Activated CD8-positive, alpha-beta memory T cell treated with anti-CD3 and anti-CD28 coated beads, Interleukin-2, amount 10 ng/mL, durations not matched to agents 7 days and 5 days (primary cell): ENCODE measurements around the gene BMP7. TPM values are rescaled to one million over a fixed set of nuclear protein-coding genes. Genes with fewer than 3 reads are reported as not detected.

Experiments
- ATAC-seq: fragments of 150-1000 bp; cut with Tn5 transposase; one replicate; pipeline ENCODE4 v1.10.0; 2021; ENCODE audit warnings: moderate library complexity
- CTCF ChIA-PET: fragments of 350-600 bp; sonication (Branson Sonifier 250); formaldehyde crosslinking; loops from one replicate; lab custom pipeline; 2021; ENCODE audit warnings: antibody characterized with exemption; lab: Charles Lee
- DNase-seq: peaks from one replicate; pipeline ENCODE4 v3.0.0-alpha.2; 2020
- H3K27ac Mint-ChIP-seq: one replicate; pipeline ENCODE4 v1.8.0; 2021; ENCODE audit warnings: mild to moderate bottlenecking, mixed read lengths
- H3K27me3 Mint-ChIP-seq: one replicate; pipeline ENCODE4 v1.8.0; 2021; ENCODE audit warnings: mixed read lengths
- H3K36me3 Mint-ChIP-seq: one replicate; pipeline ENCODE4 v1.8.0; 2021; ENCODE audit warnings: mild to moderate bottlenecking, mixed read lengths
- H3K4me1 Mint-ChIP-seq: one replicate; pipeline ENCODE4 v1.8.0; 2021; ENCODE audit warnings: mixed read lengths
- H3K4me3 Mint-ChIP-seq: one replicate; pipeline ENCODE4 v1.8.0; 2021; ENCODE audit warnings: mild to moderate bottlenecking, moderate library complexity, mixed read lengths
- H3K9me3 Mint-ChIP-seq: one replicate; pipeline ENCODE4 v1.8.0; 2022; ENCODE audit warnings: low read depth, mixed read lengths
- total RNA-seq, 2 experiments: library from RNA; stranded (reverse); gene quantifications; one replicate each; pipeline ENCODE4 v1.2.3, GENCODE V29; 2021

Gene BMP7
- total RNA-seq, 2 experiments from 2014 or later: not detected

DNA sequence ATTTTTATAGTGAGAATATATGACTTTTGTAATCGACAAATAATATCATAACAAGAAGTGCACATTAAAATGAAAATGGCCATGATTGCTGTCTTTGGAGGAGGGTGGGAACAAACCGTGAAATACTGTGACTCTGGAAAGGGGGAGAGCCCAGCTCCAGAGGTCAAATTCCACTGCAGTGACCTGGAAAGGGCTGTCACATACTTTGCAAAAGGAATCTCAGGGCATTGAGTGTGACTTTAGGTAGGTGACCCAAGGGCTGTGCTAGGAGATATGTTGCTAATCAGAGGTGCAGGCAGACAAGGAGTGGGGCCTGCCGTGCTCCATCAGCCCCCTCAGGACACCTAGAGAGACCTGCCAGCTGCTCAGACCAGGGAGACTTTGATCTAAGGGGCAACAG, 28.1 kb upstream of the BMP7 start:
- Mint-ChIP-seq H3K9me3 (no peaks in the 10 kb centered on the region), H3K4me3 (no peak overlapping the region), H3K27me3 (peaks cover 29% of the 10 kb centered on the region), H3K27ac (no peak overlapping the region), H3K36me3 (no peaks in the 10 kb centered on the region), H3K4me1 (no peaks in the 10 kb centered on the region)
- CTCF ChIA-PET: no interaction called here
- DNase-seq (no peak), ATAC-seq (no peak)

DNA sequence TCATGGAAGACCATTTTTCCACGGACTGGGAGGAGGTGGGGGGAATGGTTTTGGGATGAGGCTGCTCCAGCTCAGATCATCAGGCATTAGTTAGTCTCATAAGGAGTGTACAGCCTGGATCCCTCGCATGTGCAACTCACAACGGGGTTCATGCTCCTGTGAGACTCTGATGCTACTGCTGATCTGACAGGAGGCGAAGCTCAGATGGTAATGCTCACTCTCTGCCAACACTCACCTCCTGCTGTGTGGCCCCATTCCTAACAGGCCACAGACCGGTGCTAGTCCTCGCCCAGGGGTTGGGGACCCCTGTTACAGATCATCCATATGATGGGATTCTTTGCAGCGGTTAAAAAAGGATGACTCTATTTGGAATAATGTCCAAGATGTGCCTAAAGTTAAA, 27.6 kb upstream of the BMP7 start:
- CTCF ChIA-PET: no interaction called here
- Mint-ChIP-seq H3K4me3 (no peak overlapping the region), H3K27me3 (peaks cover 29% of the 10 kb centered on the region), H3K4me1 (no peaks in the 10 kb centered on the region), H3K36me3 (no peaks in the 10 kb centered on the region), H3K9me3 (no peaks in the 10 kb centered on the region), H3K27ac (no peak overlapping the region)
- ATAC-seq (no peak), DNase-seq (no peak)

DNA sequence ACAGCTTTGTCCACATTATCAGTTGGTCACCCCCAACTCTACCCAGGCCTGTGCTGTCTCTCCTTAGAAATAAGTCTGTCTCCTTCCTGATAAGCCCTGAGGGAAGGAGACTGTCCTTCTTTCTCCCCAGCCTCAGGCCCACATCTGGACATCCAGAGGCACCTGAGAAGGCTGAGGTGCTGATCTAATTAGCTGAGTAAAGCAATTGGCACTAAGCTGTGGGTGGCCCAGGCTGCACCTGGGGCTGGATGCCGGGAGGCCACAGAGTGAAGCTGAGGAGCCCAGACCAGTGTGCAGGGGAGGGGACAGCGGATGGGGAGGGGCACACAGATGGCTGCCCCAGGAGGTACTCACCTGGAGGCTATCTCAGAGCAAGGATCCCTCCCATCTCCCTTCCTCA, 26.2 kb upstream of the BMP7 start:
- peaks cover 39% of the 10 kb centered on the region for H3K27me3 Mint-ChIP-seq
- H3K9me3 Mint-ChIP-seq: no peaks in the 10 kb centered on the region
- DNase-seq (no peak), ATAC-seq (no peak)
- H3K4me1 Mint-ChIP-seq: no peaks in the 10 kb centered on the region
- no peak overlapping the region for H3K27ac Mint-ChIP-seq
- H3K4me3 Mint-ChIP-seq: no peak overlapping the region
- no peaks in the 10 kb centered on the region for H3K36me3 Mint-ChIP-seq
- CTCF ChIA-PET: no interaction called here

DNA sequence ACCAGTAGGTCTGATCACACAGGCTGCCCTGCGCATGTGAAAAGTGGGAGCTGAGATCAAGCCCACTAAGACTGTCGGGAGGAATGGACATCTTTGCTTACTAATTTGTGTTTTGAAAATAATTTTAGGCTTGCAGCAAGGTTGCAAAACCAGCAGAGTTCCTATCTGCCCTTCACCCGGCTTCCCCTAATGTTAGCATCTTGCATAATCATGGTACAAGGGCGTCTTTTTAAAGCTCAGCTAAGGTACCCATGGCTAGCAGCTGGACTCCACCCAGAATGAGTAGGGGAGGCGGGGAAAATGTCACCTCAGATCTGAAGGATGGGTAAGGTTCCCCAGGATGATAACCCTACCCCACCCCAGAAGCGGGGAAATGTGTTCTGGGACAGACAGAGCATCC, 25.3 kb upstream of the BMP7 start:
- no peaks in the 10 kb centered on the region for H3K36me3 Mint-ChIP-seq
- CTCF ChIA-PET: no interaction called here
- no peaks in the 10 kb centered on the region for H3K4me1 Mint-ChIP-seq
- DNase-seq (no peak), ATAC-seq (no peak)
- no peak overlapping the region for H3K27ac Mint-ChIP-seq
- no peak overlapping the region for H3K4me3 Mint-ChIP-seq
- peaks cover 46% of the 10 kb centered on the region for H3K27me3 Mint-ChIP-seq
- H3K9me3 Mint-ChIP-seq: no peaks in the 10 kb centered on the region

DNA sequence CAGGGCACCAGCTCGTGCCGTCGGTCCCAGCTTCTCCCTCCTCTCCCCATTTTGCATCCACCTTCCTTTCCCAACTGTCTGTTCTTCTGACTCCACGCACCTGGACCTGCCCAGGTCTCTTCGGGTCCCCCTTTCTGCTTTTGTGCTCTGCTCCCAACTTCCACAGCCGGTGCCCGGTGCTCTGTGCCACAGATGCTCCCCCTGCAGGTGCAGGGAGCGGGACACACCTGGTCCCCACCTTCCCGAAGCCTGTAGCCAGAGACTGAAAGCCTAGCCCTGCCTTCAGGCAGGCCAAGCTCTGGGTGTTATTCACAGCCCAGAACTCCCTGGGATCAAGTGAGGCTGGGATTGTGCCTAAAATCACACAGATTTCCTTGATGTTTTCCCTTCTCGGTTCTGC, 24.6 kb upstream of the BMP7 start:
- Mint-ChIP-seq H3K4me3 (no peak overlapping the region), H3K9me3 (no peaks in the 10 kb centered on the region), H3K27me3 (peaks cover 46% of the 10 kb centered on the region), H3K27ac (no peak overlapping the region), H3K36me3 (no peaks in the 10 kb centered on the region), H3K4me1 (no peaks in the 10 kb centered on the region)
- CTCF ChIA-PET: no interaction called here
- no peak for DNase-seq
- no peak for ATAC-seq

DNA sequence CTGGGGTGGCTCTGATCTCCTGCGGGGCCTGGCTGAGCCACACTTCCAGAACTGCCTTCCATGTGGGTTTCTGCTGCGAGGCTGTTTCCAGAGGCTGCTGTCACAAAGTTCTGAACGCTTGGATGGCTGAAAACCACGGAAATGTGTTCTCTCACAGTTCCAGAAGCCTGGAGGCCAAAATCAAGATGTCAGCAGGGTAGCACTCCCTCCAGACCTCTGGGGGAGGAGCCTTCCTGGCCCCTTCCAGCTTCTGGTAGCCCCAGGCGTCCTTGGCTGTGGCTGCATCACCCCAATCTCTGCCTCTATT, 23.7 kb upstream of the BMP7 start:
- H3K27me3 Mint-ChIP-seq: peaks cover 46% of the 10 kb centered on the region
- ATAC-seq (no peak), DNase-seq (no peak)
- H3K36me3 Mint-ChIP-seq: no peaks in the 10 kb centered on the region
- CTCF ChIA-PET: no interaction called here
- H3K27ac Mint-ChIP-seq: no peak overlapping the region
- H3K4me3 Mint-ChIP-seq: no peak overlapping the region
- no peaks in the 10 kb centered on the region for H3K4me1 Mint-ChIP-seq
- no peaks in the 10 kb centered on the region for H3K9me3 Mint-ChIP-seq

DNA sequence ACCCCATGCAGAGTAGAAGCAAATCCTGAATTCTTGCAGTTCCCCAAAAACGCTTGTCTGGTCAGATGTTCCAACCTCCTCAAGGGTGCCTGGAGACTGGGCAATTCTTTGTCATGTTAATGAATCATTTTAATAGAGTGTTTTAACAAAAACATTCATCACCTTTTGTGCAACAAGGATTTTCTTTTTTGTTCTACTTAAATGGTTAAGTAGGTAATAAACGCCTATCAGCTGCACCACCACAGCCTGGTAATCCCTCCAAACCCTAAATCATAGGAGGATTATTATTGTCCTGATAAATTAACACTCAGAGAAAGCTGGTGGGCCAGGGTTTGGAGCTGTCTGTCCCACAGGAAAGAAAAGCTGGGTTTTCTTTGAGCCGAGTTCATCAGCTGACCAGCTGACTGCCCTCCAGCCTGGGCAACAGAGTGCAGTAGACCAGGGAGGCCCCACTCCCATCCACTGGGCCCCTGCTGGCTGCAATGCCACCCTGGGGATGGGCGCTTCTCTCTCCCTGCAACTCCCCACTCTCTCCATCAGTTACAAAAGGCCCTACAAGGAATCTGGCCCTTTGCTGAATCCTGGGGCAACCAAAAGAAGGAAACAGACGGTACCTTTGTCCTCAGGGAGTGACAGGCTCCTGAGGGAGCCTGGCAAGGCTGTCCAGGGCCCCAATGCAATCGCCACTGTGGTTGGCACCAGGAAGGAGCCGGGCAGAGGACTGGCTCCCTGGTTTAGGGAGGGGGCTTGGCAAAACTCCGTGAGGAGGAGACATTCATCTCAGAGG, 23.1 kb upstream of the BMP7 start:
- H3K9me3 Mint-ChIP-seq: no peaks in the 10 kb centered on the region
- no peaks in the 10 kb centered on the region for H3K4me1 Mint-ChIP-seq
- H3K4me3 Mint-ChIP-seq: no peak overlapping the region
- peaks cover 49% of the 10 kb centered on the region for H3K27me3 Mint-ChIP-seq
- CTCF ChIA-PET: no interaction called here
- H3K36me3 Mint-ChIP-seq: no peaks in the 10 kb centered on the region
- no peak overlapping the region for H3K27ac Mint-ChIP-seq
- no peak for DNase-seq
- no peak for ATAC-seq

DNA sequence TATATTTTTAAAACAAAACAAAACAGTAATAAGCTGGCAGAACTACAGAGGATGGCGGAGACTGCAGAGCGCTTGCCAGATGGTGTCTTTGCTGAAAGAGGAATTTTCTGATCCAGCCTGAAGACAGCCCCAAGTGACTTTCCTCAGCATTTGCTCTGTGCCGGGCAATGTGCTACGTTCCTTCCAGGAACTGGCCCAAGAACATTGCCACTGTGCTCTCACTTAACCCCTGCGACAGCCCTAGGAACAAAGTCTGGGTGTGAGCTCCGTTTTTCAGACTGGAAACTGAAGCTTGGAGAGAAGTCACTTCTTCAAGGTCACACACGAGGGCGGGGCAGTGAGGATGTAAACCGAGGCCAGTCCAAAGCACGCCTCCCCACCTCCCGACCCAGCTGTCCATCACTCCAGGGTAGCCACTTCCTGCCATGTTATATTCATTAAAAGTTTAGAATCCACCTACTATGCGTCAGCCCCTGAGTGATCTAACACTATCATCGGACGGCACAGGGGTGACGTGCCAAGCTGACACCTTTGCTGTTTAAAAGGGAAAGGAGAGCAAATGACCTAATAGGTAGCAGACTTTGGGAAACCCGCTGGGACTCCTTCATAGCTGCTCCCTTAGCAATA, 22.3 kb upstream of the BMP7 start:
- Mint-ChIP-seq H3K27me3 (peaks cover 53% of the 10 kb centered on the region), H3K36me3 (no peaks in the 10 kb centered on the region), H3K4me3 (no peak overlapping the region), H3K9me3 (no peaks in the 10 kb centered on the region), H3K27ac (no peak overlapping the region), H3K4me1 (no peaks in the 10 kb centered on the region)
- ATAC-seq: no peak
- CTCF ChIA-PET: no interaction called here
- DNase-seq: no peak

DNA sequence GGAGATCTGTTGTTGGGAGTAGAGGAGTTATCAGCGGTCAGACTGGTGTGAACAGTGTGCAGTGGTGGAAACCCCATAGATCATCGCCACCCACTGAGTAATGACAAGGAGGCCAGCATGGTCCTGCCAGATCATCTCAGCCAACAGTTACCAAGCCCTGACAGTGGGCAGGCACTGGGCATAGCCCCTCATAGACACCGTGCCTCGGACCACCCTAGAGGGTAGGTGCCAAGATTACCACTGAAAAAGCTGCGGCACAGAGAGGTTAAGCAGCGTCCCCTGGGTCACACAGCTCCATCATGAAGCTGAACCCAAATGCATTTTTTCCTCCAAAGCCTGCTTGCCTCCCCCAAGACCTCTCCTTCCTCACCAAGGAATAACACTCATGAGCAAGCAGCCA, 21.5 kb upstream of the BMP7 start:
- Mint-ChIP-seq H3K27me3 (peaks cover 56% of the 10 kb centered on the region), H3K27ac (no peak overlapping the region), H3K4me1 (no peaks in the 10 kb centered on the region), H3K9me3 (no peaks in the 10 kb centered on the region), H3K36me3 (no peaks in the 10 kb centered on the region), H3K4me3 (no peak overlapping the region)
- ATAC-seq (no peak), DNase-seq (no peak)
- CTCF ChIA-PET: no interaction called here

DNA sequence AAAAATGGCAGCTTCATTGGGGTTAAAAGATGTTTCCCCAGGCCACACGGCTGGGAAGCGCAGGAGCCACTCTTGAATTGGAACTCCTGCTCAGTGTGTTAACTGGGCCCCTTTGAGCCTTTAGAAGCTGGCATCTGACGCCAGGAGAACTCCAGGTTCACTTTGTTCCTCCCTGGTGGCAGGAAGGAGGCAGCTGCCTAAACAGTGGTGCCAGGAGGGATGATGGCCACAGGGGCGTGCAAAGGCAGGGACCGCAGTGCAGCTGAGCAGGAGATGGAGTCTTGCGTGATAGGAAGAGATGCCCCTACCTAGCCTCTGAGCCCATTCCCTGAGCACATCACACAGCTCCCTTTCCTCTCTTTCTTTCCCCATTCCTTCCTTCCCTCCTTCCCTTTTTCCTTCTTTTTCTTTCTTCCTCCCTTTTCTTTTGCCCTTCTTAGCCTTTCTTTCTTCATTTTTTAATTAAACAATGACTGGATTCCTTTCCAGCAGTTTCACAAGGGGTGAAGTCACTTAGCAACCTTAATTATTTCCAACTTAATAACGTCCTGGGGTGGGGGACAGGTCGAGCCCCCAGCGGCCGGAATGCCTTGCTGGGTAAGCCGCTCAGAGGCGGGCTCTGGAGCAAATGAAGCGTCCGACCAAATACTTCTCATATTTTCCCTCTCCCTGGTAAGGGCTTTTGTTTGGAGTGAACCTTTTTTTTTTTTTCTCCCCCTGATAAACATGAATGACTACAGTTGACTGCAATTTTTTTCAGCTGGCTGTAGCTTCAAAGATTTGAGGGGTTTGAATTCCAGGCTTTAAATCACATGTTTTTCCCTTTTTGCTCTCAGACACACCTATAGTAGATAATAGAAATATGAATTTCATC, 20.8 kb upstream of the BMP7 start:
- H3K9me3 Mint-ChIP-seq: no peaks in the 10 kb centered on the region
- no peak overlapping the region for H3K4me3 Mint-ChIP-seq
- CTCF ChIA-PET: no interaction called here
- peaks cover 60% of the 10 kb centered on the region for H3K27me3 Mint-ChIP-seq
- no peaks in the 10 kb centered on the region for H3K4me1 Mint-ChIP-seq
- ATAC-seq (no peak), DNase-seq (no peak)
- H3K27ac Mint-ChIP-seq: no peak overlapping the region
- H3K36me3 Mint-ChIP-seq: no peaks in the 10 kb centered on the region

DNA sequence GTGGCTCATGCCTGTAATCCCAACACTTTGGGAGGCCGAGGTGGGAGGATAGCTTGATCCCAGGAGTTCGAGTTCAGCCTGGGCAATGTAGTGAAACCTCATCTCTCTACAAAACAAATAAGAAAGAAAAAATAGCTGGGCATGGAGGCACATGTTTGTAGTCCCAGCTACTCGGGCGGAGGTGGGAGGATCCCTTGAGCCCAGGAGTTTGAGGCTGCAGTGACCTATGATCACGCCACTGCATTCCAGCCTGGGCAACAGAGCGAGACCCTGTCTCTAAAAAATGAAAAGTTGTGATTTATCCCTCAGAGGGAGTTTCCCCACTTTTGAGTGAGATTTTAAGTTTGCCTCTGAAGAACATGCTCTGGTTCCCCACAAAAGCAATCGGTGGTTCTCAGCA, 17.4 kb upstream of the BMP7 start:
- Mint-ChIP-seq H3K27me3 (peaks cover 58% of the 10 kb centered on the region), H3K9me3 (no peaks in the 10 kb centered on the region), H3K4me3 (no peak overlapping the region), H3K36me3 (no peaks in the 10 kb centered on the region), H3K4me1 (no peaks in the 10 kb centered on the region), H3K27ac (no peak overlapping the region)
- CTCF ChIA-PET: no interaction called here
- DNase-seq: no peak
- no peak for ATAC-seq

DNA sequence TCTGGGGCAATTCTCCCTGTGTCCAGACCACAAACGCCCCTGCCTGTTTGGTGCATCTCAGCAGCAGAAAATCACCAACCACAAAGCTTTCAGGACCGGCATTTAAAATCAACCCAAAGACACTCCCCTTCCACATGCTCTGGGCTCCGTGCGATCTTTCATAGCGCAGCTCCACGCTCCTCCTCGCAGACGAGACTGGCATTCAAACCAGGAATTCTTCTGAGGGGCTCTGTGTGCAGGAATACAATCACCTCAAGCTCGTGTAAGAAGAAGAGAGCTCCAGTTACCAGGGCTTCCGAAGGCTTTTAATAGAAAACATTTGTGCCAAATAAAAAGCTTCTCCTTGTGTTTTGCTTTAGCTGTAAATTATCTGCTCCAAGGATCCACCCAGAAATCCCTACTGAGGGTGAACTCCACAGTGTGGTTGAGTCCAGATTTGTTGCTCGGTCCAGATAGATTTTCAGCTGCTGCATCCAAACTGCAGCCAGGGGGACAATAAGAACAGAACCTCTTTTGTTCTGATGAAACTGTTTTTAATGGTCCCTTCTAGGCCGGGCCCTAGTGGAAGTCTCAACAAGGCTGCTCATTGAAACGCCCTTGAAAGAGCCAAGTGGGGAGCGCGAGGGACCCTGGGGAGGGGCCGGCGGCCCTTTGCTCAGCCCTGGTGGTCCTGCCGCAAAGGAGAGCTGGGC, 16.4 kb upstream of the BMP7 start:
- H3K27ac Mint-ChIP-seq: no peak overlapping the region
- no peaks in the 10 kb centered on the region for H3K36me3 Mint-ChIP-seq
- H3K27me3 Mint-ChIP-seq: peaks cover 48% of the 10 kb centered on the region
- DNase-seq (no peak), ATAC-seq (no peak)
- no peaks in the 10 kb centered on the region for H3K4me1 Mint-ChIP-seq
- CTCF ChIA-PET: no interaction called here
- H3K4me3 Mint-ChIP-seq: no peak overlapping the region
- no peaks in the 10 kb centered on the region for H3K9me3 Mint-ChIP-seq

DNA sequence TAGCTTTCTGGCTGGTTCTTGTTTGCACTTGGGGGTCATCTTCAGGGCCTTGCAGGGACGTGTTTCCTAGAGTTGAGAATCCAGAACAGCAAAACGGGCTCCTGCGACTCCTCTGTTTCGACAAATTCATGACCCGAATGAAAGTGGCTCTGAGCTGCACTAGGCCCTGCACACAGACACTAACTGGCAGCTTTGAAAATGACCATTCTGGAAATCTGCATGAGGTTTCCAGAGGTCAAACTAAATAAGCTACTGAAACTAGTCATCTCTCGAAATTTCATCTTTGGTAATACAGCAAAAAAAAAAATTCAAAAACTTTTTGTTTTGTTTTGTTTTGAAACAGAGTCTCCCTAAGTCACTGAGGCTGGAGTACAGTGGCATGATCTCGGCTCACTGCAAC, 15.5 kb upstream of the BMP7 start:
- no peak for ATAC-seq
- no peak overlapping the region for H3K27ac Mint-ChIP-seq
- no peaks in the 10 kb centered on the region for H3K36me3 Mint-ChIP-seq
- peaks cover 42% of the 10 kb centered on the region for H3K27me3 Mint-ChIP-seq
- DNase-seq: no peak
- CTCF ChIA-PET: no interaction called here
- no peaks in the 10 kb centered on the region for H3K9me3 Mint-ChIP-seq
- no peak overlapping the region for H3K4me3 Mint-ChIP-seq
- no peaks in the 10 kb centered on the region for H3K4me1 Mint-ChIP-seq
